Measurements from ENCODE around the gene OTOGL.

- TF ChIP-seq POLR2A (IDR thresholded peaks at IDR 0.05) (no peak), CTCF (IDR thresholded peaks at IDR 0.05) (no peak)
Measured at GRCh38 chr12:80353254-80353653, 253.9 kb downstream of the OTOGL start.

Data from tibial nerve (tissue), 3 donors.